GM21423 (cell line): ENCODE data around the gene MCM6.
"Not testable (repeated sequence)": the region's sequence is repeated elsewhere in the genome, so short reads cannot be mapped to it uniquely, and the experiment has no call there.

Source experiments
- ATAC-seq: cut with Tn5 transposase; IDR thresholded peaks from one replicate; pipeline ENCODE4 v1.9.1; 2021; ENCODE audit warnings: mild to moderate bottlenecking, moderate library complexity; ENCODE audit not compliant: unreplicated experiment

MCM6 gene

DNA sequence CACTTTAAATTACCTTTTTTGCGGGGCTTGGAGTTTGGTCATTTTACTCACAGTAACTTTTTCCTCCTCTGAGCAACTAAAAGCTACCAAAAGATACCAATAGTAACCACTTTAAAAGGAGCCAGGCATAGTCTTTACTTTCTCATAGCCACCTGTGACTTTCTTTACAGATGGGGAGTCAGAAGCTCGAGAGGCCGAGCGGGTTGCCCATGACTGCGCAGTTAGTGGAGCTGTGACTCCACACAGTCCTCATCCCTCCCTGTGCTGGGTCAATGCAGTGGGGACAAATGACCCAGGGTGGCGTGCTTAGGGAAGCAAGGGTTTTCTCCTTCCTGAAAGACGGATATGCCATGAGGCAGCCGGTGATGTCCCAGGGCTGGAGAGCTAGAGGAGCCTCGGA is 51.1 kb downstream of the MCM6 start:
- ATAC-seq = no peak

DNA sequence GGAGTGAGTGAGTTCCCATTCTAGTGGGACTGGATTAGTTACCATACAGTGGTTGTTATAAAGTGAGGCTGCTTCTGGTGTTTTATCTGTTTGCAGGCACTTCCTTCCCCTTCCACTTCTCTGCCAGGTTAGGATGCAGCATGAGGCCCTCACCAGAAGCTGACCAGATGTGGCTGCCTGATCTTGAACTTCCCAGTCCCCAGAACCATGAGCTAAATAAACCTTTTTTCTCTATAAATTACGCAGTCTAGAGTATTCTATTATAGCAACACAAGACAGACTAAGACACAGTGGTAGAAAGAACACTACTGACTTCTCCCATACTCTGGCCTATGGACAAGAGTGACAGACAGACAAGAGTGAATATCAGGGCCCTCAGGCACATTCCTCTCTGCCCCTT is 53.4 kb downstream of the MCM6 start:
- ATAC-seq = no peak

DNA sequence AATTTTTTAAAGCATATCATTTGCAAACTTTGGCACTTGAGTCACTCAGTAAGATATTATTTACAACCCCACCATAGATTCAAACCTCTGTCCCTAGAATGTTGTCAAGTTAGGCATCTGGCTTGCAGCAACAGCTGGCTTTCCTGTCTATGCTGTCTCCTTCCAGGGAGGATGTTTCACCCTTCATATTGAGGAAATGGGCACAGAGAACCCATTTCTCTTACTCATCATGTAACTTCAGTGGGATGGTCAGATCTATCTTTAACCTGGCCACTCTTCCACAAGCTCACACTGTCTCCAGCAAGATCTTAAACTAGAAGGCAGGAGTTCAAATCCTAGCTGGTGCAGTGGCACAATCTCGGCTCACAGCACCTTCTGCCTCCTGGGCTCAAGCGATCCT is 55.1 kb downstream of the MCM6 start:
- no peak for ATAC-seq

DNA sequence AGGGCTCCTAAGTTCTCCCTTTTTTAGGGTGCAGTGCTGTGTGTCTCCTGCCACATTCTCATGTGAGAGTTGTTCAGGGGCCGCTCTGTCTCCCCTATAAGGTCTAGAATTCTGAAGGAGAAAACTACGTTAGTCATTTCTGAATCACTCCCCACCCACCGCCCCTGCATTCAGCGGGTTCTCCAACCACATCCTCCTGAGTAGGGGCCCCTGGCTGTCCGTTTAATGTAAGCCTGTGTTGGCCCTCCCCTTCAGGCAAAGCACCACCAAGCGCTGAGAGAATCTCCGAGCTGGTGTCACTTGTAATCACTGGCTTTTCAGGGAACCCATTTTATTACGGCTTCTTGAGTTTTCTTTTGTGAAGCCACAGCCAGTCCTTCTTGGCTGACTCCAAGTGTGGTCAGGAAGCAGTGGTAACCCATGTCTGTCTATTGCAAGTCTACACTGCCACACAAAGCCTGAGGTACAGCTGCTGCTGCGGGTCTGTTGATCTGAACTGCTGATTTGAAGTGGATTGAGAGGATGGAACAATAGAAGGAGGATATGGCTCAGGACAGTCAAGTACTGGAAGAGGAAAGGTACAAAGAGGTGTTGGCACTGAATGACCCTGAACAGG is 56.1 kb downstream of the MCM6 start:
- ATAC-seq = peak; percentile 86

DNA sequence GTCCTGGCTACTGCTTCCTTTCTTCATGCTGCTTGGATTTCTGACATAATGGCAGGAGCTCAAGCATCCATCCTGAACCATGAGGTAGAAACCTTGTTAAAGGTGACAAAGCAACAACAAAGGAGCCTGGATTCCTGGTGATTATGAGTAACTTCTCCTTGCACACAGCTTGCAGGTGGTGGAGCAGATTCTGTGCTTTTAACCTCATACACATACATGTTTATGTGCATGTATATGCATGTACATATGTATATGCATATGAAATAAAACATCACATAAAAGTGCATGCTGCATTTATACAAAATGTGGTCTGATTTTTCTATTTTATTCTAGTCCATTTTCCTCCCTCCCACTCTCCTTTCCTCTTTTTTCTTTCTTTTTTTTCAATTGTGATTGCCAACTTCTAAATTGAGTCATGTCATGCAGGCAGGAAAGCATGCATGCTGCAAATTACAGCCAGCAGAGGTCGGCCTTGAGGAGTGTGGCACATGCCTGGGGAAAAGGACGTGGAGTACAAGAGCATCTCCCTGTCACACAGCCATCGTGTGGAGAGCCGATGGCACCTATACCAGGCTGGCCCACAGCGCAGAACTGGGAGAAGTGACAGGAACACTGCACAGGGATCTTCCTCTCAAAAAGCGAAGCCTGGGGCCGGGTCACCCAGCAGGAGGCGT is 57.2 kb downstream of the MCM6 start:
- no peak for ATAC-seq

DNA sequence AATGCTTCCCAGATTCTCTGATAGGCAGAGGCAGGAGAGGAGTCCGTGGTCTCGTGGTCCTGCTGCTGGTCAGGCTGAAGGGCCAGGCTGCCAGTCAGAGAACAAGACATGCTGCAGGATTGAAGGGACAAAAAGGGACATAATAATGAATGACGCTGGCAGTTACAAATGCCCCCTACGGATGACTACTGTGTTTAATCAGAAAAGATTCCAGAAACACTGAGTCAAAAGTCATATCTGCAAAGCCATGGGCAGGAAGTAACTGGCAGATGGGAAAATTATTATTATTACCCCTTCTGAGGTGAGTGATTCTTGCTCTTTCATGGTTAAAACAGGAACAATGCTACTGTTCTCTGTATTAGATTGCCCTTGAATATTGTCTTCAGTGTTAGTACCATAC is 58.3 kb downstream of the MCM6 start:
- ATAC-seq = no peak

DNA sequence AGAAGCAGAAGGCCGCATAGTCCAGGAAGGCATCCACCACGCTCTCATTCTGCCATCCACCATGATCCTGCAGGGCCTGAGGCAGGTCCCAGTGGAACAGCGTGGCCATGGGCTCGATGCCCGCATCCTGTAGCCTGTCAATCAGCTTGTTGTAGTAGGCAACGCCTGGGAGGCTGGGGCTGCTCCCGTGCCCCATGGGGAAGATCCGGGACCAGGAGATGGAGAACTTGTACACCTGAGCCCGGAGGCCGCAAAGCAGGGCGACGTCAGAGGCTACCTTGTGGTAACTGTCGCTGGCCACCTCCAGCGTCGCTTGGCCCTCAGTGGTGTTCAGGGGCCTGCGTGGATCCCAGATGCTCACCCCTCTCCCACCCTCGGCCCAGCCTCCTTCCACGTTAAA is 58.8 kb downstream of the MCM6 start:
- ATAC-seq = no peak

DNA sequence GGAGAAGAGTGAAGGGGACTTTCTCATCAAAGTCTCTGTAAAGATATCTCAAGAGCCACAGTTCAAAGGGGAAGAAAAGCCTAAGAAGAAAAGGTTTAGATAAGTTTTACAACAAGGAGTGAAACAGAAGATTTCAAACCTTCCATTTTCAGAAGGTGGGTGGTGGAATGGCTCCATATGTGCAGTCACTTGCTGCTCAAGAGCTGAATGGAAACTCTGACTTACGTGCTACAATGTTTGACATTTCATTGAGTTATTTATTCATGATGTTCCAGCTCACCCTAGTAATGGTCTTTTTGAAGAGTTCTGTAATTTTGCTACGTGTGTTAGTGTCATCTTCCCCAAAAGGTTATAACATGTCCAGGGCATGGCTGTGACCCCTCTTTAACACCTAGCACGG is 61.0 kb downstream of the MCM6 start:
- ATAC-seq = no peak

DNA sequence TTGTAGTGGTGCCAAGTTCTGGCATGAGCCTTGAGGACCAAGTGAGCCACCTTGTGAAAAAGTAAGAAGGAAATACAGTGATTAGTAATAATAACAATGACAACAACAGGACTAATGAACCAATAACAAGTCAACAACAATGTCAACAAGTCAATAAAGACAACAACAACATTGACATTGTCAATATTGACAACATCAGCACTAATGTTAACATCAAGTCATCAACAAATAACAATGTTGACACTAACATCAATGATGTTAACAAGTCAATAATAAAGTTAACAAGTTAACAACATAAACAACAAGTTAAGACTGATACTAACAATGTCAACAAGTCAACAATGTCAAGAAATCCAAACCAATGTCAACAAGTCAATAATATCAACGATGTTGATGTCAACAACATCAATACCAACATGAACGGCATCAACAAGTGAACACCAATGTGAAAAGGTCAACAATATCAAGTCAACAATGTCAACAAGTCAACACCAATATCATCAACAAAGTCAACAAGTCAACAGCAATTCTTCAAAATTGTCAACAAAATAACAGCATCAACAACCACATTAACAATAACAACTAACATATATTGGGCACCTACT is 63.2 kb downstream of the MCM6 start:
- ATAC-seq = no peak

DNA sequence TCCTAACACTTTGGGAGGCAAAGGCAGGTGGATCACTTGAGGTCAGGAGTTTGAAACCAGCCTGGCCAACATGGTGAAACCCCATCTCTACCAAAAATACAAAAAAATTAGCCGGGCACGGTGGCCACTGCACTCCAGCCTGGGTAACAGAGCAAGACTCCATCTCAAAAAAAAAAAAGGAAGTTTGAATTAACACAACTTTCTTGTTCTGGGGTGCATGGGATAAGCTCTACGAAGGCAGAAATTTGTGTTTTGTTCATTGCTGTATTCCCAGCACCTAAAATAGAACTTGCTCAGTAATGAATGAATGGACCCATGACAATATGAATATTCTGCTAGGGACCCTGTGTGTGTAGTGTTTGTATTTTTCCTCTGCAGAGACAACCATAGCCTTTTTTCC is 68.4 kb downstream of the MCM6 start:
- ATAC-seq = not testable (repeated sequence)

DNA sequence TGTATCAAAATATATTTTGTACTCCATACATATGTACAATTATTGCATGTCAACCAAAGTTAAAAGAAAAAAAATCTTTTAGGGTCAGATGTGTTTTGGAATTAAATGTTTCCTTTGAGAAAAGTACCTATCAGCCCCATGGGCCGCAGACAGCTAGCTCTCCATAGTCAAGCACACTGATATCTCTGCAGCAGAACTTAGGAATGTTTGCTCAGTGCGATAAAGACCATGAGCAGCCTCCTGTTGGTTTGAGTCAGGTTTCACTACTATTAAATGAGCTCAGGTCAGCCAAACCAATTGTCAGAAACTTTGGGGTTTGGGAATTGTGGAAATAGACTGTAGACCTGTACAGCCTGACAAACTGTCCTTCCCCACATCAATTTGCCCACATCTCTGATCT is 73.0 kb downstream of the MCM6 start:
- ATAC-seq = no peak

DNA sequence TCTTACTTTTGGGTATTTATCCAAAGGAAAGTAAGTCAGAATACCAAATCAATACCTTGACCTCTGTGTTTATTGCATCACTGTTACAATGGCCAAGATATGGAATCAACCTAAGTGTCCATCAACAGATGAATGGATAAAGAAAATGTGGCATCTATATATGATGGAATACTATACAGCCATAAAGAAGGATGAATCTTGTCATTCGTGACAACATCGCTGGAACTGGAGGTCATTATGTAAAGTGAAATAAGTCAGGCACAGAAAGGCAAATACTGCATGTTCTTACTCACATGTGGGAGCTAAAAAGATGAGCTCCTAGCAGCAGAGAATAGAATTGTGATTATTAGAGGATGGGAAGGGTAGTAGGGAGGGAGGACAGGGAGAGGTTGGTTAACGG is 73.9 kb downstream of the MCM6 start:
- ATAC-seq = no peak

DNA sequence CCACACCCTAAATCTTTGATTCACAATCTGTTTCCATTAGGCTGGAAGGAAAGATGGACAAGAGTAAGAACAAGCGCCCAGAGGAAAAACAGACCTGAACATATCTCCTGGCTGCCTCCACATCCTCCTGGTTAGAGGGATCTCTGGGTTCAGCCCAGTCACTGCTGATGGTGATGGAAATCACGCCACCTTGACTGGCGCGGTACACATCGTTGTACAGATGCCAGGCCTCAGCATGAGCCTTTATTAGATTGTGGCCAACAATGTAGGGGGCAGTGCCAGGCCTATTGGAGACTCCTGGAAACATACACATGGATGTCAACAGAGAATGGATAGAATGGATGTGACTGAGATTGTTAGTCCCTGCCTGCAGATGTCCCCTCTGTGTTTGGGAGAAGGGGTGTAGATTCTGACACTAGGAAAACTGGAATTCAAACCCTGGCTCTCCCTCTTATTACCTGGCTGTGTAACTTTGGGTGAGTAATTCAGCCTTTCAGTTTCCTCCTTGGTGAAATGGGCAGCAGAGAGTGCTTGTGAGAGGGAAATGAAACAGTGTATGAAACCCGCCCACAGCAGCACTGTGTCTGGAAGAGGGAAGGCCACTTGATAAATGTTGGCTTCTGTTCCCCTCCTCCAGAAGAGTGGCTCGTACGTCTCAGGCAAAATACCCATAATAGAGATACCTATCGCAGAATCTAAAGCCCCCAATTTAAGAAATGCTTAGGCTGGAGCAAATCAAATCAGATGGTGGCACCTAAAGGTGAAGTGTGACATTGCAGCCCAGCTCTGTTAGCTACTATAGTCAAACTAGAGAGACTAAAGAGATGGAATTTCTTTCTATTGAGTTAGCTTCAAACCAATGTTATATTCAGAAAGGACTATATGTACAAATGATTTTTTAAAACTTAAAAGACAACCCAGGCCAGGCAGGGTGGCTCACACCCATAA is 75.5 kb downstream of the MCM6 start:
- no peak for ATAC-seq

DNA sequence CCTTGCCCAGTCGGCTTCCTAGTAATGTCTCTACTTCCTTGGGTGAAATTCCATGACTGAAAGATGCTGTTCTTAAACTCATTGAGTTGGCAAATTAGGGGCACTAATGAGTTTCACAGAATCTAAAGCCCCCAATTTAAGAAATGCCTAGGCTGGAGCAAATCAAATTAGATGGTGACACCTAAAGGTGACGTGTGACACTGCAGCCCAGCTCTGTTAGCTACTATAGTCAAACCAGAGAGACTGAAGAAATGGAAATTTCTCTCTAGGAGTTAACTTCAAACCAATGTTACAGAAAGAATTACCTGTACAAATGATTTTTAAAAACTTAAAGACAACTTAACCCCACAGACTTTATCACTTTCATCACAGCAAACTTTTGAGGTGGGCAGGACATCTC is 76.5 kb downstream of the MCM6 start:
- no peak for ATAC-seq

DNA sequence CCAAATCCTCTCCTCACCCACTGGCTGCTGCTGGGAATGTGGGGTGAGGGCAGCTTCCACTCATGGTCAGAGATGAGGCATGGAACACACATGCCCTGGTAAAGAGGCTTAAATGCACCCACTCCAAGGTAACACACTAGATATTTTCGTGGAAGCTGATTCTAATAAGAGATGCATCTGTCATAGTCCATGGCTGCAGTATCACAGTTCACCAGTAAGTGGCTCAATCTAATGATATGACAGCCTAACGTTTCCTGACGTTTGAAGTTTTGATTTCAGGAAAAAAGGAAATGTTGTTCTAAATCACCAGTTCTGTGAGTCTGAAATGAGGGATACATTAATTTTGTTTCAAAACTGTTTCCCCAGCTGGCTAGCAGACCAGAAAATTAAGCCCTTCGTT is 77.5 kb downstream of the MCM6 start:
- no peak for ATAC-seq

DNA sequence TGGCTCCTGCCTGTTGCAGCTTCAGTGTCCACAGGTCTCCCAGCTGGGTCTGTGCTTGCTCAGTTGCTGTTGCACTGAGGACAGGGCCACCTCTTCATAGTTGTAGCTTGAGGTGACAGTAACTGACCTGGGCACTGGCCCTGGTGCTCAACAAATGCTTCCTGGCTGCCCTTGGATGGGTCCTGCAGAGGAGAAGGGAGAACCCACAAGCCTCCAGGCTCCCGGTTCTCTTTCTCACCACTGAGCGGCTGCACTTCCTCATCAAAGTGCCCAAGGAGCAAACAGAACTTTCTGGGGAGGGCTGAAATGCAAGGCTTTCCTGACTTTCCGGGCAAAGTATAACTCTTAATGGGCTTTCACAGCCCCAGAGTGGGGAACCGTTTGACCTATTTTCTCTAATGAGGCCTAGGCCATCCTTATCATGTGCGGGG is 78.0 kb downstream of the MCM6 start:
- ATAC-seq = no peak

DNA sequence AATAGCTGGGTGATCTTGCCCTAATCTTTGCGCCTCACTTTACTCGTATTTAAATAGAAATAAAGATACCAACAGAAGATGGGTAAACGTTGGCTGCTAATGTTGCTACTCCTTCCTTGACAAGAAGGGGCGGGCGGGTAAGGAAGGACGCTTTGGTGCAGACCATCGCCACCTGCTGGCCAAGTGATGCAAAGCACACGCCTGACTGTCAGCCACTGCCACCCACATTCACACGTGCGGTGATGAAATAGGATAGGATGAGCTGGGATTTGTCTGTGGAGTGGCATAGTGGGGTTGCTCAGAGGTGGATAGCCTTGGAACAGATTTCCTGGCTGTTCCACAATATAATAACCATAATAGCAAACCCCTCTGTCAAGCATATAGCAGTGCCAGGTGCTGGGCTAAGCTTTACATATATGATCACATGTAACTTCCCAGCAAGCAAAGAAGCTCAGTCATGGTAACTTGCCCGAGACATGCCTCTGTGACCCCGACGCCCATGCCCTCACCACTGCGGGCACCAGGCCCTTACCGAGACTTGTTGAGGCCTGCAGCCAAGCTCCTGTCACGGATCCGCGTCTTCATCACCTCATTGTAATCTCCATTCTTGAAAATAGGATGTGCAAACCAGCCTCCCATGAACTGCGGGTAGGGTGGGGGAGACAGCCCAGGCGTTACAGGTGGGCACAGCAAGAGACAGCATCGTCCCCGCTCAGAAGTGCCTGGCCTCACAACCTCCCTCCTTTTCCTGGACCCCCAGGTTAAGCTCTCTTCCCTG is 78.6 kb downstream of the MCM6 start:
- peak; percentile 63 for ATAC-seq

DNA sequence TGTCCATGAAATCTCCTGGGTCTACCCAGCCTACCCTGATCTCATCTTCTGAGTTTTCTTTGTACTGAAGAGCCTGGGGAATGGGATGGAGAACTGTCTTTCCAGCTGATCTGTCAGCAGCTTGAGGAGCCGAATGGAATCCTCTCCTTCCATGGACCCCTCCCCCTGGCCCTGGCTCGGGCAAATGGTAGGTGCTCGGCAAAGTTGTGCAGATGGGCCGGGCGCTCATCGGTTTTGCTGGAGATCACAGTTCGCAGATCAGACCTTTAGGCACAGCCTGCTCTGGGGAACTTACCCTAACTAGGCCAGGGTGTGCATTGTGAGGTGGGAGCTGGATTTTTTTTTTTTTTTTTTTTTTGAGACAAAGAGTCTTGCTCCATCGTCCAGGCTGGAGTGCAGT is 79.6 kb downstream of the MCM6 start:
- ATAC-seq = no peak

DNA sequence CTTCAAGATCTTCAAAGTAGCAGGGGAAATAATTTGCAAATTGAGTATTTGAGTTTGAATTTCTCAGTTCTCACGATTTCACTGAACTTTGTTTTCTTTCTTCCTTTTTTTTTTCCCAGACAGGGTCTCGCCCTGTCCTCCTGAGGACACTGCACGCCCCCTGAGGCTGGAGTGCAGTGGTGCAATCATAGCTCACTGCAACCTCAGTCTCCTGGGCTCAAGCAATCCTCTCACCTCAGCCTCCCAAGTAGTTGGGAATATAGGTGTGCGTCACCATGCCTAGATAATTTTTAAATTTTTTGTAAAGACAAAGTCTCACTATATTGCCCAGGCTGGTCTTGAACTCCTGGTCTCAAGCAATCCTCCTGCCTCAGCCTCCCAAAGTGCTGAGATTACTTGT is 80.6 kb downstream of the MCM6 start:
- not testable (repeated sequence) for ATAC-seq

DNA sequence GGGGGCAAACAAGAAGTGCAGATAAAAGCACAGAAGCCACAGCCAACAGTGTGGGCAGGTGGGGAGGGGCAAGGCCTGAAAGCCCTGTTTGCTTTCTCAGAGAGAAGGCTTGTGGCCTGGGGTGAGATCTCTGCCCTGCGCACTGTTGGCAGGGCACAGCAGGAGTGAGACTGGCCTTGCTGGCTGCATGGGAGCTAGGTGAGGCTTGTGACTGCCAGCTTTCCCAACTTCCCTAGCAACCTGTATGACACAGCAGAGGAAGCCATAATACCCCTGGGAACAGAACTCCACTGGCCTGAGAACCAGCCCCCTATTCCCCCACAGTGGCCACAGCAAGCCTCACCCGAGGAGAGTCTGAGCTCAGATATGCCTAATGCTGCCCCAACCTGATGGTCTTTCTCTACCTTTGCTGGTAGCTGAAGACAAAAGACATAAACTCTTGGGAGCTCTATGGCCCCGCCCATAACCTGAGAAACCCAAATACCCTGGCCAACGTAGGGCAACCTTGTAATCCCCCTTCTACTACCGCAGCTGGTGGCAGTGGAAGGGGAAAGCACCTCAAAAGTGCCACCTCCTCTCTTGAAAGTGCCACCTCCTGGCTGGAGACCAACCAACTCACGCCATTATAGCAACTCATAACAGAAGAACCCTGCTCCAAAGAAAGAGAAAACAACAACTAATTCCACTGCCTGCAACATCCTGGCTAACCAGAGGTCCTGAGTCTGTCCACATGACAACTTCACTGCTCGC is 83.7 kb downstream of the MCM6 start:
- ATAC-seq = peak; percentile 34
